OCI-LY3 (cell line): ENCODE results near the gene PRDM16.

Source experiments
- EZH2phosphoT487 ChIP-seq: fragments of 200-600 bp; shearing (Covaris generic); IDR thresholded peaks from 2 replicates; pipeline ENCODE4 v1.6.1; 2018; ENCODE audit warnings: antibody characterized with exemption, mixed run types, low read depth
- TF ChIP-seq, protein P1 (sequence below): fragments of 200-600, 300-600 bp; sonication (generic); IDR thresholded peaks from 2 replicates; pipeline ENCODE4 v1.5.1; 2014; ENCODE audit warnings: antibody characterized with exemption, low read length, low read depth

DNA sequence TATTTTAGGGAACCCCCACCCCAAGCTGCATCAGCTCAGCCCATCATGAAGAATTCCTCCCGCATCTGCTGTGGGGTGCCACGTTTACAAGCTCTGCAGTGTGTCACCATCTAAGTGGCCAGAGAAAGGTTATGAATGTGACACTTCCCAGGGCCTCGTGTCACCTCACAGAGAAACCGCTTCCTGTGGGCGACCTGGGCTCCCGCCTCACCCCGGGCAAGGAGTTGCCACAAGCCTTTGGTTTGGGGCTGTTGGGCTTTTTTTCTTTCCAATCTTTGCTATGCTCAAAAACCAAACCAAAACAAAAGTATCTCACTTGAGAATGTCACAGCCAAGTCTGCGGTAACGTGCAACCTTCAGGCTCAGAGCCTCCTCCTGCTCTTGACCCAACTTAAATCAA is 303.3 kb downstream of the PRDM16 start:
- TF ChIP-seq, protein P1, sequence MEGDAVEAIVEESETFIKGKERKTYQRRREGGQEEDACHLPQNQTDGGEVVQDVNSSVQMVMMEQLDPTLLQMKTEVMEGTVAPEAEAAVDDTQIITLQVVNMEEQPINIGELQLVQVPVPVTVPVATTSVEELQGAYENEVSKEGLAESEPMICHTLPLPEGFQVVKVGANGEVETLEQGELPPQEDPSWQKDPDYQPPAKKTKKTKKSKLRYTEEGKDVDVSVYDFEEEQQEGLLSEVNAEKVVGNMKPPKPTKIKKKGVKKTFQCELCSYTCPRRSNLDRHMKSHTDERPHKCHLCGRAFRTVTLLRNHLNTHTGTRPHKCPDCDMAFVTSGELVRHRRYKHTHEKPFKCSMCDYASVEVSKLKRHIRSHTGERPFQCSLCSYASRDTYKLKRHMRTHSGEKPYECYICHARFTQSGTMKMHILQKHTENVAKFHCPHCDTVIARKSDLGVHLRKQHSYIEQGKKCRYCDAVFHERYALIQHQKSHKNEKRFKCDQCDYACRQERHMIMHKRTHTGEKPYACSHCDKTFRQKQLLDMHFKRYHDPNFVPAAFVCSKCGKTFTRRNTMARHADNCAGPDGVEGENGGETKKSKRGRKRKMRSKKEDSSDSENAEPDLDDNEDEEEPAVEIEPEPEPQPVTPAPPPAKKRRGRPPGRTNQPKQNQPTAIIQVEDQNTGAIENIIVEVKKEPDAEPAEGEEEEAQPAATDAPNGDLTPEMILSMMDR: no peak
- no peak for TF ChIP-seq EZH2phosphoT487
